Panc1 (cell line): Measurements from ENCODE around the gene ZNF135. TPM values are rescaled to one million over a fixed set of nuclear protein-coding genes. Genes with fewer than 3 reads are reported as not detected.

Experiments used
- ATAC-seq: fragments of 200-7000 bp; cut with Tn5 transposase; 2 replicates; pipeline ENCODE4 v1.9.1; 2020; ENCODE audit warnings: mild to moderate bottlenecking, moderate library complexity
- BruUV-seq: library from RNA; stranded (reverse); fragments of 400-500 nt; replicated peaks from 2 replicates; lab custom pipeline; 2021; lab: Mats Ljungman, UMichigan
- CTCF ChIA-PET: fragments of 300-600 bp; sonication (Branson Sonifier 250); formaldehyde crosslinking; loops from one replicate; lab custom pipeline; 2022; ENCODE audit warnings: antibody characterized with exemption; lab: Charles Lee
- POLR2A ChIA-PET: fragments of 300-600 bp; sonication (Branson Sonifier 250); formaldehyde crosslinking; loops from one replicate; lab custom pipeline; 2022; ENCODE audit warnings: antibody characterized with exemption; lab: Charles Lee
- DNase-seq: peaks from one replicate; pipeline ENCODE4 v3.0.0-alpha.2; 2010; ENCODE audit warnings: low read depth, low spot score
- H3K27ac ChIP-seq: 2 replicates; pipeline ENCODE4 v1.5.1; 2011; ENCODE audit warnings: mild to moderate bottlenecking, low read length, inconsistent platforms
- H3K27me3 ChIP-seq: fragments of 200-500 bp; sonication (Bioruptor generic); 2 replicates; pipeline ENCODE4 v1.6.0; 2014; ENCODE audit warnings: low read length, inconsistent platforms; ENCODE audit not compliant: control insufficient read depth, insufficient read depth
- H3K36me3 ChIP-seq: fragments of 200-500 bp; sonication (Bioruptor generic); 2 replicates; pipeline ENCODE4 v1.5.1; 2014; ENCODE audit warnings: inconsistent platforms, mild to moderate bottlenecking, low read length, moderate library complexity; ENCODE audit not compliant: control insufficient read depth, insufficient read depth
- H3K4me1 ChIP-seq: 2 replicates; pipeline ENCODE4 v1.5.1; 2011; ENCODE audit warnings: inconsistent platforms, mild to moderate bottlenecking, low read length, moderate library complexity; ENCODE audit not compliant: control insufficient read depth, insufficient read depth
- H3K4me3 ChIP-seq, 2 experiments: 2 replicates each; pipeline ENCODE4 v1.5.1; 2011 to 2012; ENCODE audit warnings: low read depth in 2 of 2, low read length in 2 of 2, mild to moderate bottlenecking in 2 of 2, inconsistent platforms in 1 of 2, moderate library complexity in 1 of 2
- H3K9me3 ChIP-seq: fragments of 200-500 bp; sonication (Bioruptor generic); 2 replicates; pipeline ENCODE4 v1.5.1; 2014; ENCODE audit warnings: low read depth, mild to moderate bottlenecking, inconsistent platforms, low read length, moderate library complexity; ENCODE audit not compliant: control insufficient read depth, insufficient read depth
- POLR2AphosphoS5 ChIP-seq: IDR thresholded peaks from 2 replicates; pipeline ENCODE4 v1.6.1; 2012; ENCODE audit warnings: mild to moderate bottlenecking, low read depth, low read length, moderate library complexity
- SIN3A ChIP-seq: IDR thresholded peaks from 2 replicates; pipeline ENCODE4 v1.6.1; 2012; ENCODE audit warnings: low read depth, mild to moderate bottlenecking, low read length, moderate library complexity, borderline replicate concordance; ENCODE audit not compliant: insufficient read depth
- TCF7L2 ChIP-seq: IDR thresholded peaks from 2 replicates; pipeline ENCODE4 v1.6.1; 2011; ENCODE audit warnings: mild to moderate bottlenecking, low read depth, low read length, inconsistent platforms
- in situ Hi-C: cut with HindIII; loops from 2 replicates; pipeline ENCODE4 v1.10.0; 2016; ENCODE audit warnings: low sequenced_read_pairs, low pct_unique_long_range_greater_than_20kb
- intact Hi-C: fragments of 100-400 bp; cut with micrococcal nuclease; formaldehyde crosslinking; loops from one replicate; pipeline ENCODE4 v1.10.0; 2022; ENCODE audit not compliant: unreplicated experiment
- total RNA-seq: library from RNA; stranded (reverse); gene quantifications from one replicate; pipeline ENCODE4 v1.2.1, GENCODE V29; 2021; ENCODE audit not compliant: unreplicated experiment
- TF ChIP-seq, protein P1 (sequence below): fragments of 450-650 bp; IDR thresholded peaks from 2 replicates; pipeline ENCODE4 v1.5.1; 2017; ENCODE audit warnings: mild to moderate bottlenecking
- TF ChIP-seq, protein P2 (sequence below), 2 experiments: IDR thresholded peaks; 2 replicates each; pipeline ENCODE4 v1.6.1; 2011 to 2012; ENCODE audit warnings: low read depth in 2 of 2, control low read depth in 1 of 2, low read length in 1 of 2, mild to moderate bottlenecking in 1 of 2, moderate library complexity in 1 of 2; ENCODE audit not compliant: insufficient read depth in 1 of 2

Gene ZNF135
- total RNA-seq, 1 experiment from 2014 or later: not detected

DNA sequence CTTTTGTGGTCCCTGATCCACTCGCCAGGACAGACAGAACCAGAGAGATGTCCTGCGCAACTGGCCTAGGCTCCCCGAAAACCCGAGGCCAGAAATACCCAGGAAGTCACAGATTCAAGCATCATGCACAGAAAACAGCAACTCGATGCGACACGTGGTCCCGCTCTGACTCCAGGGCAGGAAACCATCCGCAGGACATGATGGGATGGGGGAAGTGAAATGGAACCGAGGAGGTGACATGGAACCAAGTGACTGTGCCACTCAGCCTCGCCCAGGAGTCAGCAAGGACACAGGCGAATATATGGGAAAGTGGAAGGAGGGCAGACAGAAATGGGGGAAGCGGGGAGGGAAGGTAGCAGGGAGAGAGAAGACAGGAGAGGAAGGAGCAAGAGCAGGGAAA lies 37.8 kb downstream of the ZNF135 start:
- Histone ChIP-seq H3K9me3 (no peaks in the 10 kb centered on the region), H3K4me1 (no peaks in the 10 kb centered on the region), H3K27me3 (no peaks in the 10 kb centered on the region), H3K4me3 (no peak overlapping the region), H3K27ac (no peak overlapping the region), H3K36me3 (no peaks in the 10 kb centered on the region)
- in situ Hi-C loops: no loop called here
- TF ChIP-seq, protein P1, sequence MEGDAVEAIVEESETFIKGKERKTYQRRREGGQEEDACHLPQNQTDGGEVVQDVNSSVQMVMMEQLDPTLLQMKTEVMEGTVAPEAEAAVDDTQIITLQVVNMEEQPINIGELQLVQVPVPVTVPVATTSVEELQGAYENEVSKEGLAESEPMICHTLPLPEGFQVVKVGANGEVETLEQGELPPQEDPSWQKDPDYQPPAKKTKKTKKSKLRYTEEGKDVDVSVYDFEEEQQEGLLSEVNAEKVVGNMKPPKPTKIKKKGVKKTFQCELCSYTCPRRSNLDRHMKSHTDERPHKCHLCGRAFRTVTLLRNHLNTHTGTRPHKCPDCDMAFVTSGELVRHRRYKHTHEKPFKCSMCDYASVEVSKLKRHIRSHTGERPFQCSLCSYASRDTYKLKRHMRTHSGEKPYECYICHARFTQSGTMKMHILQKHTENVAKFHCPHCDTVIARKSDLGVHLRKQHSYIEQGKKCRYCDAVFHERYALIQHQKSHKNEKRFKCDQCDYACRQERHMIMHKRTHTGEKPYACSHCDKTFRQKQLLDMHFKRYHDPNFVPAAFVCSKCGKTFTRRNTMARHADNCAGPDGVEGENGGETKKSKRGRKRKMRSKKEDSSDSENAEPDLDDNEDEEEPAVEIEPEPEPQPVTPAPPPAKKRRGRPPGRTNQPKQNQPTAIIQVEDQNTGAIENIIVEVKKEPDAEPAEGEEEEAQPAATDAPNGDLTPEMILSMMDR: no peak
- TF ChIP-seq SIN3A (no peak), POLR2AphosphoS5 (no peak), TCF7L2 (no peak)
- TF ChIP-seq, protein P2, sequence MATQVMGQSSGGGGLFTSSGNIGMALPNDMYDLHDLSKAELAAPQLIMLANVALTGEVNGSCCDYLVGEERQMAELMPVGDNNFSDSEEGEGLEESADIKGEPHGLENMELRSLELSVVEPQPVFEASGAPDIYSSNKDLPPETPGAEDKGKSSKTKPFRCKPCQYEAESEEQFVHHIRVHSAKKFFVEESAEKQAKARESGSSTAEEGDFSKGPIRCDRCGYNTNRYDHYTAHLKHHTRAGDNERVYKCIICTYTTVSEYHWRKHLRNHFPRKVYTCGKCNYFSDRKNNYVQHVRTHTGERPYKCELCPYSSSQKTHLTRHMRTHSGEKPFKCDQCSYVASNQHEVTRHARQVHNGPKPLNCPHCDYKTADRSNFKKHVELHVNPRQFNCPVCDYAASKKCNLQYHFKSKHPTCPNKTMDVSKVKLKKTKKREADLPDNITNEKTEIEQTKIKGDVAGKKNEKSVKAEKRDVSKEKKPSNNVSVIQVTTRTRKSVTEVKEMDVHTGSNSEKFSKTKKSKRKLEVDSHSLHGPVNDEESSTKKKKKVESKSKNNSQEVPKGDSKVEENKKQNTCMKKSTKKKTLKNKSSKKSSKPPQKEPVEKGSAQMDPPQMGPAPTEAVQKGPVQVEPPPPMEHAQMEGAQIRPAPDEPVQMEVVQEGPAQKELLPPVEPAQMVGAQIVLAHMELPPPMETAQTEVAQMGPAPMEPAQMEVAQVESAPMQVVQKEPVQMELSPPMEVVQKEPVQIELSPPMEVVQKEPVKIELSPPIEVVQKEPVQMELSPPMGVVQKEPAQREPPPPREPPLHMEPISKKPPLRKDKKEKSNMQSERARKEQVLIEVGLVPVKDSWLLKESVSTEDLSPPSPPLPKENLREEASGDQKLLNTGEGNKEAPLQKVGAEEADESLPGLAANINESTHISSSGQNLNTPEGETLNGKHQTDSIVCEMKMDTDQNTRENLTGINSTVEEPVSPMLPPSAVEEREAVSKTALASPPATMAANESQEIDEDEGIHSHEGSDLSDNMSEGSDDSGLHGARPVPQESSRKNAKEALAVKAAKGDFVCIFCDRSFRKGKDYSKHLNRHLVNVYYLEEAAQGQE (IDR thresholded peaks at IDR 0.05; ENCODE audit: insufficient read depth in 1 of 2, low read depth in 2 of 2, low read length in 1 of 2): no peak
- ChIA-PET CTCF (no interaction called here), POLR2A (no interaction called here)
- BruUV-seq: no TSS peak
- no peak for DNase-seq
- no peak for ATAC-seq
- intact Hi-C loops: no loop called here

DNA sequence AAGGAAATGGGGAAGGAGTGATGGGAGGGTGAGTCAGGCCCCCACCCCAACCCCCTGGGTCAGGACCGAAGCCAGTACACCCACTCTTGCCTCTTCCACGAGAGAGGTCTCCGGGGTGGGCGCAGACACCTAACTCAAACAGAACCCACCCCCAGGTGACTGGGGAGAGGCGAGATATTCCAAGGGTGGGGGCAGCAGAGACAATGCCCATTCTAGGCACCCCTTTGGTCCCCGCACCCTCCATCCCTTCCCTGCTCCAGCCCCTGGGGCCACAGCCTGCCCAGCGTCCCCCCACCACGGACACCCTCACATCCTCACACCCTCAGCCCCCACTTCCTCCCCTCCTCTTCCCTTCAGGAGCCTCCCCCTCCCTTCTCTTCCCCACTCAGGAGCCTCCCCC lies 38.3 kb downstream of the ZNF135 start:
- H3K4me1 ChIP-seq: no peaks in the 10 kb centered on the region
- no peak for ATAC-seq
- H3K36me3 ChIP-seq: no peaks in the 10 kb centered on the region
- H3K4me3 ChIP-seq: no peak overlapping the region
- CTCF ChIA-PET: no interaction called here
- no peak for DNase-seq
- no peaks in the 10 kb centered on the region for H3K9me3 ChIP-seq
- H3K27me3 ChIP-seq: no peaks in the 10 kb centered on the region
- no TSS peak for BruUV-seq
- TF ChIP-seq, protein P1: no peak
- TF ChIP-seq TCF7L2: no peak
- TF ChIP-seq, protein P2 (IDR thresholded peaks at IDR 0.05; ENCODE audit: insufficient read depth in 1 of 2, low read depth in 2 of 2, low read length in 1 of 2): no peak
- TF ChIP-seq SIN3A: no peak
- no peak for TF ChIP-seq POLR2AphosphoS5
- no peak overlapping the region for H3K27ac ChIP-seq
- intact Hi-C loops: no loop called here
- POLR2A ChIA-PET: no interaction called here
- in situ Hi-C loops: no loop called here
